Stimulated activated naive CD4-positive, alpha-beta T cell (primary cell): ENCODE measurements around the gene SNED1.

ENCODE experiments used
- DNase-seq, 6 experiments: peaks; one replicate each; lab custom pipeline; 2025; lab: John Stamatoyannopoulos, UW

SNED1 gene

GRCh38 chr2:240992572-240993291 lies 5.7 kb upstream of the SNED1 start:
- no peak for DNase-seq

DNA sequence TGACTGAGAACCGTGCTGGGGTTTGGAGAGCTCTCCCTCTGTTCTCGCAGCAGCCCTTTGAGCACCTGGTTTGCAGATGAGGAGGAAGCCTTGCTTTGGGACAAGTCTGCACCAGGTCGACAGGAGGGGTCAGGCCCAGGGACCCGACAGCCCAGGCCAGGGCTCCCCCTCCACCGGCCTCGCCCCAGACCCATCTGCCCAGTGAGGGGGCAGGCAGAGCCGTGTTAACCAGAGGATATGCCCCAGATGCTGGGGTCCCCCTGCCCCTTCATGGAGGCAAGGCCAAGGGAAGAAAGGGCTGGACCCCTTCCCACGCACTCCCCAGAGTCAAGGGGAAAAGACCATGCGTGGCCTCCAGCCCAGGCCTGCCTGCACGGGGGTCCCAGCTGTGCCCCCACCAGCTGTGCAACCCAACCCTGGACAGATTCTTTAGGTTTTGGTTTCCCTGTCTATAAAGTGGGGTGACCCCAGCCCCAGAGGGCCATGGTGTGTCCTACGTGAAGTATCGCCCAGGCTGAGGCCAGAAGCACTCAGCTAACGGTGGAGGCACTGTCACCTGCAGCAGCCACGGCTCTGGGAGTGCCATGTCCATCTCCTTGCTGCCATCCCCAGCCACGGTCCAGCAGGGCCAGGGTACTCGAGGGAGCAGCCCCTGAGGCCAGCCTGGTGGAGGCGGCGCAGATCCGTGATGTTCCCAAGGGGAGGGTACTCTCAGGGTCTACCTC lies 4.8 kb upstream of the SNED1 start:
- DNase-seq = no peak

GRCh38 chr2:240994171-240994896 lies 4.1 kb upstream of the SNED1 start:
- no peak for DNase-seq

DNA sequence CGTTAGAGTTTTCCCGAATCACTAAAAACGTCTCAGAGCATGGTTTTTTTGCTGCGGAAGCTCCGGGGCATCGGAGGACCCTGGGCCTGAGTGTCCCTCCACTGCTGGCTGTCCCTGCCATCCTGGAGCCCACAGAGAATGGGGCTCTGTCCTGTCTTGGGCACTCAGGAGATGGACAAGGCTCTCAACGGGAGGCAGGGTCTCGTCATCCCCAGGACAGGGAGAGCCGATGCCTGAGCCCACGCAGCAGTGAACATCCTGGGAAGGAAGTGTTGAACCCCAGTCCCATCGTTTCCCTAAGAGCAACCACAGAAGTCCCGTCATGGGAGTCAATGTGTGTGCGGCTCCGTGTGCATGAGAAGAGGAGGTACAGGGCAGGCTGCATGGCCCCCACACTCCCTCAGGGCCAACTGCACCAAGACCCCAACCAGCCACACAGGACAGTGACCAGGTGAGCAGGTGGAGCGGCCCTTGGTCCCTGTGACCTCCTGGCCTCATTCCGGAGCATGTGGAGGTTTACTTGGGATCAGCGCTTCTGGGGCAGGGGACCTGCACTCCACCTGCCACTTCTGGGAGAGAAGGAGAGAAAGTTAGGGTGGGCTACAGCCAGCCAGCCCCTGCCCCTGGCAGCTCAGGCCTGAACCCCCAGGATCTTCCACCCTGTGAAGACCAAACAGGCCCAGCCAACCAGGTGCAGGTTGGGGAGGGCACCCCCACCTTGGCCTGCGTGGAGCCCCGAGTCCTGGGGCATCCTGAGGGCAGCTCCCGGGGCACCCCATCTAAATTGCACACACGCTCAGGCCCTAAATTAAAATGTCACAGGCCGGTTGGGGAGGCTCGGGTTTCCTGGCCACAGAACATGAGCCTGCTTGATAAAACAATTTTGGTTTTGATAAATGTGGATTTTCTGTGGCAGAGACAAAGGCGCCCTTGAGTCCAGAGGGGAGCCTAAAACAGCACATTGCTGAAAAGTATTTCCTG lies 3.1 kb upstream of the SNED1 start:
- DNase-seq = no peak

- DNase-seq = no peak
Measured at GRCh38 chr2:240996161-240996833, 2.1 kb upstream of the SNED1 start.

DNA sequence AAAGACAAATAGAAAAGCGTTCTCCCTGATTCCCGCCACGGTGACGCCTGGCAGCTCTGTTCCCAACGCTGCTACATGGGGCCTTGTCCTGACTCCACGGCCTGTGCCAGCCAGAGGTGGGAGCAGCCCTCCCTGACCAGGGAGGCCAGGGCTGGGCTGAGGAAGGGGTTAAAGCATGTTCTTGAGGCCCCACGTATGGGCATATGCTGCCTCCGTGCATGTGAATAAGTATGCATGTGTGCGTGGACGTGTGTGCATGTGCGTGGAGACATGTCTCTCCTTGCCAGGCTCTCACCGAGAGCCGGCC lies 1.6 kb upstream of the SNED1 start:
- no peak for DNase-seq

- DNase-seq = peak in 2 of 6 experiments; percentile 8 to 15
Measured at GRCh38 chr2:240997141-240997855, 1.1 kb upstream of the SNED1 start.

GRCh38 chr2:240998706-240998994 lies 232 bp downstream of the SNED1 start:
- DNase-seq = no peak

GRCh38 chr2:240998995-240999791 lies 775 bp downstream of the SNED1 start:
- no peak for DNase-seq

DNA sequence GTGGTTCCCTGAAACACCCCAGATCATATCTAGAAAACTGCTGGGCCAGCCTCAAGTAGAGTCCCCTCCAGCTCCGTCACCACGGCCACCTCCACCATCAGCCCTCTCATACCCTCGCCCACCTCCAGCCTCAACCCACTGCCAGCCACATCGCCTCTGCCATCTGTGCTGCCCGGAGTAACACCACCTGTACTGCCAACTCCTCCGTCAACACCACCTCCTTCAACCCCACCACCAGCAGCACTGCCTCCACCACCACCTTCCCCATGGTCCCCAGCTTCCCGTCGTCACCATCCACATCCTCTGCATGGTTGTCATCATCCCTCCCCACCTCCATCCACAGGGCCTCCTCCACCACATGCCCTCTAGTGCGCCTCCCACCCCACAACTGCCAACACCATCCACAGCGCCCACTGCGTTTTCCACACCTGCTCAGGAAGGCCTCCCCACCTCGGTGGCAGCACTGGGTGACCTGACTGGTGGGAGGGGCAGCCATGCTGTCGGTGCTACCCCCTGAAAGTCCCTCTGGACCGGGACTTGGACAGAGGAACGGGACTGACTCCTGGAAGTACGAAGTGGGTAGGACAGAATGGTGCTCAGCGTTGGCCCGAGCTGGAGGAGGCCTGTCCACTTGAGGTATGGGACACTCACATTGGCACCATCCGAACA lies 1.6 kb downstream of the SNED1 start:
- no peak for DNase-seq

DNA sequence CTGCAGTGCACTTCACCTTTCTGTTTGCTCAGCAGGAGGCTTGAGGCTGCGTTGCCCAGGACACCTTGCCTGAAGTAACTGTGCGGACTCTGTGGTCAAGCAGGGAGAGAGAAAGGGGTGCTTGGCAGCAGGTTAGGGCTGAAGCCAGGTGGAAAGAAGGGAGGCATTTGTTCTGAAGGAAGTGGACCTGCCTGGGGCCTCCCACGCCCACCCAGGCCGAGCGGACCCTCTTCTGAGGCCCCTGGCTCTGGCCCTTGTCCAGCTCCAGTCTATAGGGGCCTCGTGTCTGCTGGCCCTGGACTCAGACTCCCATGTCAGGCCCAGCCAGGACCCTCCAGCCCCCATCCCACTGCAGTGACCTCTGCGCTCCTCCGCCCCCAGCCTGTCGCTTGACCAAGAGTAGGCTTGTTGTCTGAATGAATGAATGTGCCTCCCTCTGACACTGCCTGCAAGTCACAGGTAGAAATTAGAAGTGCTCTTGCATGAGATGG lies 2.5 kb downstream of the SNED1 start:
- no peak for DNase-seq

- no peak for DNase-seq
Measured at GRCh38 chr2:241001413-241002274, 3.2 kb downstream of the SNED1 start.

DNA sequence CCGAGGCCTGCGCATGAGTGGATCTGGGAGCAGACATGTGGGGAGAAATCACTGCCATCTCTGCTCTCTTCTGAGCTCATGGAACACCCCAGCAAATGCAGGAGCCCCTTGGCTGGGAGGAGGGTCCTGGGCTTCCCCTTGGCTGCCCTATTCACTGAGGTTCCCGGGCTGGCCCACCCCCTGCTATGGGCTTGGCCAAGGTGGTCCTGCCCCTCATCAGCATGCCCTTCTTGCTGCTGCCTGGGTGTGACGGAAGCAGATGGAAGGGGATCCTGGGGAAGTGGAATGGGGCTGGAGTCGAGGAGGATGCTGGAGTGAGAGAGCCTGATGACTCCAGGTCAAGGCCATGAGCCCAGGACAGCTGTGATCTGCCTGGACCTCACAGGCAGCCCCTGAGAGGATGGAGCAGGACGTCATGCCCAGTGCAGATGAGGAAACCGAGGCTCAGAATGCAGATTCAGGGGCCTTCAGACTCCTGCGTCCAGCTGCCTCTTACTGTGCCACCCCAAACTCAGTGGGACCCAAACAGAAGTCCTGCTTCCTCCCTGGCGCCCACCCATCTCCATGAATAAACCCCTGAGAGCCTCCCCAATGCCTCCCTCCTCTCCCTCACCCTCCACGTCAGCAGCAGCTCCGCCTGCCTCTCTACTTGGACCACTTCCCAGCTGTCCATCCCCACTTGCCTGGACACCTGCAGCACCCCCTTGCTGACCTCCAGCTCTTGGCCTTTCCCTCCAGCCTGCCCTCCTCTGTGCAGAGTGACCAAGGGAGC lies 4.0 kb downstream of the SNED1 start:
- no peak for DNase-seq

DNA sequence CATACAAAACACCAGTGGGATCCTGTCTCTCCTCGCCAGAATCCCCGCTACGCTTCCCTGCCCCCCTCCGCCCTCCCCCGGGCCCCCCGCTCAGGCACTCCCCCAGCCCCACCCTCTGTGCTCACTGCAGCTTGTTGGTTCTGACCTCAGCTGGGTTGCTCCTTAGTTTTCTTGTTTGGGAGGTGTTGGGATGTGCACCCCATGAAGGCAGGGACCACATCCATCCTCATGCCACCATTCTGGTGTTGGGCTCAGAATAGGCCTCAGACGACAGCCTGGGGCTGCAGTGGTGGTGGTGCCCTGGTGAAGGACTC lies 4.6 kb downstream of the SNED1 start:
- no peak for DNase-seq

GRCh38 chr2:241003369-241003768 lies 5.0 kb downstream of the SNED1 start:
- DNase-seq = no peak

DNA sequence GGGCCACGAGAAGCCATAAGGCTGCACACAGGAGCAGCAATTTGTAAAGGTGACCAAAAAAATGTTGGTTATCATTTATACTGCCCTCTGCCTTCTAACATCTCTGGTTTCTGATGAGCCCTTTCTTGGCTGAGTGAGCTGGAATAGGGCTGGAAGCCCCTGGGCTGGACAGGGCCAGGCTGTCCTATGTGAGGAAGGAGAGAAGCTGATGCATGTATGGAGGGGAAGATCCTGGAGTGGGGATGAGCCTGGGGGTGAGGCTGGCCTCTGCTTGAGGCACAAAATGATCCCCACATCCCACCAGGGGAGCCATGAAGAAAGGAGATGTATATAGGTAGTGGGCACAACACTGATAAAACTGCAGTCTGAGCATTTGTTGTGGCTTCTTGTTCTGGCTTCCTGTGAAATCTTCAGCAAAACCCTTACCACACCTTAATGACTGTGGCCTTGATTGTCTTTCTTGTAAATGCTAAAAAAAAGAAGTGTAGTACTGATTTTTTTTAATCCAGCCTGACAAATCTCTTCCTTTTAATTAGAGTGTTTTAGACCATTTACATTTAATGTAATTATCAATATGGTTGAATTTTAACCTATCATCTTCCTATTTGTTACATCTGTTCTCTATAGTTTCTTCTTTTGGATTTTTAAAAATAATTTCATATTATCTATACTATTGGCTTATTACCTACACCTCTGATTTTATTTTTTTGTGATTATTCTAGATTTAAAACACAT lies 5.6 kb downstream of the SNED1 start:
- DNase-seq = no peak

- DNase-seq = no peak
Measured at GRCh38 chr2:241005569-241005968, 7.2 kb downstream of the SNED1 start.
